Activated CD4-positive, alpha-beta T cell treated with anti-CD3 and anti-CD28 coated beads, Interleukin-10, Interleukin-2, amounts not matched to agents 100 ng/mL and 50 ng/mL, durations not matched to agents 16 hours and 8 hours (primary cell): ENCODE results near the gene RAB7B.

Experiments
- DNase-seq: peaks from one replicate; pipeline ENCODE4 v3.0.0-alpha.2; 2020

The RAB7B gene

GRCh38 chr1:205945069-205945468 is 58.1 kb downstream of the RAB7B start:
- DNase-seq, result no peak

DNA sequence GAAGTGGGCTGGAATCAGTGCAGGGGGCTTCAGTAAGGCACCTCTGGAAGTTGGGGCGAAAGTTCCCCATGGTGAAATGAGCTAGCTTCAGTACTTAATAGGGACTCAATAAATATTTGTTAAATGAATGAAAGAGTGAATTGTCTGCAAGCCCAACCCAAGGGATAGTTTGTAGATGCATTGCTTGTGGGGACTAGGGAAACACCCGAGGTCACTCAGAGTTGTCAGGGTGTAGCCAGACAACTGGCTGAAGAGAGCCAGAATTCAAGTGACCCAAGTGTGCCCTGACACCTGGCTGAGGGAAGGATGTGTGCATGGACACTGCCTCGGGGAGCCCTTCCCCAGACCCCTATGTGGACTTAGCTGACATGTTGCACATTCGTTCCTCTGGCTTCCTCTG is 58.7 kb downstream of the RAB7B start:
- no peak for DNase-seq

GRCh38 chr1:205943245-205943644 is 60.0 kb downstream of the RAB7B start, which contains the start of gene SLC26A9:
Gene SLC26A9, minus strand, starts transcription at chr1:205943456. Its CDS starts 7,636 bp downstream, at chr1:205935820.
- DNase-seq, result no peak

DNA sequence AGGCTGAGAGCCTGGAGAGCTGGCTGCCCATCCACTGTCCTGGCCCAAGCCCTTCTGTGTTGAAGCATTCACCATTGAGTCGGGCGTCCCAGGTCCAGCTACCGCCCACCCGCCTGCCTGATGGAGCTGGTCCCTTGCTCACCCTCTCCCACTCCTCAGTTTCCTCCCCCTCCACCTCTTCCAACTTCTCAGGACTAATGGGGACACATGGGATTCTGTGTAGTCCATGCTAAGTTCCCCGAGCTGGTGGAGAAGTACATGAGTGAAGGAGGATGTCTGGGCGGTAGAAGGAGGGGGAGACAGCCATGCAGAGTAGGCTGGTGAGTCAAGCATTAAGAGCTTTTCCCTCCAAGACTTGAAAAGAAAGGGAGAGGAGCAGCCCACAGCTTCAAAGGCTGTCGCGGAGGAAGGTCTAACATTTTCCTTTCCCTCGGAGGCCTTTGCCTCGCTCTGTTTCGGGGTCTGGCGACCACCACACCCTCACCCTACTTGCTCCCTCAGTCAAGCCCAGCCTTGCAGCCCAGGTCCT is 60.5 kb downstream of the RAB7B start:
- no peak for DNase-seq

- DNase-seq, result no peak
These were observed 62.5 kb downstream of the RAB7B start for GRCh38 chr1:205940710-205941109.

DNA sequence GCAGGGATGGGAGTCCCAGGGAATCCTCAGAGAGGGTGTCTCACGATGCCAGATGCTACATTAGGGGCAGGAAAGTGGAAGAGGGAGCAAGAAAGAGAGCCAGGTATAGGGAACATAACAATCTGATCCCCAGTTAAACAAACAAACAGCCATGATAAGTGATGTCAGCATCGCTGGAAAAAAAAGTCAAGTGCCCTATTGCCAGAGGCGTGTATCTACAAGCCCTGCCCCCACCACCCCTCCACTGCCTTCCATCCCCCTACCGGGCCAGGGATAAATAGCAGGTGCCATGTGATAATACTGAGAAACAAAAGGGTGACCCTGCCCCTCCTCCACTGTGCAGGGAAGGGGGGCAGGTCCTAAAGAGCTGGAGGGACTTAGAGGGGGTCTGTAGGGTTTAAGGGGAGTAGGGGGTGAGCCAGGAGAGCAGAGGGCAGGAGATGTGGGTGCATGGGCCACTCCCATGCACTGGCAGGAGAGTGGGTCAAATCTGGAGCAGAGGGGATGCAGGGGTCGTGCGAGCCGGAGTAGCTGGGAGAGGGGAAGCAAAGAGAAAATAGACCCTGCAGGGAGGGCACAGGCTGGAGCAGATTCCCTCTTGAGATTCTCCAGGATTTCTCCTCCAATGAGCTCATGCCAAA is 63.4 kb downstream of the RAB7B start:
- DNase-seq, result peak; percentile 8

DNA sequence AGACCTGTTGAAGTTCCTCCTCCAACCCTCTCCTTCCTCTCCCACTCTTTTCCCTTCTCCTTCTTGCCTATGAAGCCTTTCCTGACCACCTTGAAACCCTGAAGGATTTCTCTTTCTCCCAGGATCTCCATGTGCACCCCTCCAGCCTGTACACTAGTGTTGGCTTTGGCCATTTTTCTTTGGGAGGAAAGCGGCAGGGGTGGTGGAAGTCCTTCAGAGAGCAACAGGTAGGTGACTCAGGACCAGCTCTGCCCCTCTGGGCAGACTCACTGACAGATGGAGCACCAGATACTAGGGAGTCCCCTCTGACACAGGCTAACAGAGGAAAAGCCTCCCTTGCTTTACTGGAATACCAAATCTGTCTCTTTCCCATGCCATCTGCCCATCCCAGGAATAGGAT is 64.5 kb downstream of the RAB7B start:
- DNase-seq, result no peak

GRCh38 chr1:205936846-205937586 is 66.2 kb downstream of the RAB7B start:
- DNase-seq, result no peak

DNA sequence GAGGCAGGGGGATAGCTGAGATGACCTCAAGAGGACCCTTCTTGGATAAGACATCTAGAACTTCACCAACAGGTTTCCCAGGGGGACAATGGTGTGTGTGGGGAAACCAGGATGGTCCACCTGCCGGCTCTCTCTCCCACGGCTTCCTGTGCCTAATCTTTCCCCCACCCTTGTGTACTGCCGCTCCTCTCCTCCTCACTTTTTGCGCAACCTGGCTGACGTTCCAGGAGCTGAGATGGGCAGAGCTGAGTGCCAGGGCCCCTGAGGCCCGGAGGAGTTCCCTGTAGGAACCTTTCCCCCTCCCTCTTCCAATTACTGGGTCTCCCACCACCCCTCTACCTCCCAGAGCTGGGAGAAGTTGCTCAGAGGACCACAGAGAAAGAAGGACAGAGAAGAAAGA is 66.9 kb downstream of the RAB7B start:
- no peak for DNase-seq

DNA sequence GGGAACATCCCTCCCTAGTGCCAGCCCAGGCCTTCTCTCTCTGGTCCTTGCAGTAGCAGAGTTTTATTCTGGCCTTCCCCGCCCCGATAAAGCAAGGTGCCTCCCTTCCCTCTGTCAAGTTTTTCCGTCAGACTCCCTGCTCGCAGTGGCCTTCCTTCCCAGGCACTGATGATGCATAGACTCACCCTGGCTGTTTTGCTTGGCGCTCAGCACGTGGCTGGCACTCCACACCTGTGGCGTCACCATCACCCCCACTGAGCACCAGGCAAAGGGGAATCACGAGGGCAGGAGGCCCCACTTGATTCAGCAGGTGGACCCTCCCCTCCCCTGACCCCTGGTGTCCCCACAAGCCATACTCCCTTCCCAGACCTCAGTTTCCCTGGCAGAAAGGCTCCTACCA is 67.3 kb downstream of the RAB7B start:
- DNase-seq, result no peak

GRCh38 chr1:205934788-205935187 is 68.4 kb downstream of the RAB7B start:
- DNase-seq, result no peak

- DNase-seq, result no peak
These were observed 69.2 kb downstream of the RAB7B start for GRCh38 chr1:205933671-205934618.

- DNase-seq, result no peak
These were observed 70.4 kb downstream of the RAB7B start for GRCh38 chr1:205932776-205933175.

- no peak for DNase-seq
These were observed 72.4 kb downstream of the RAB7B start for GRCh38 chr1:205930799-205931281.

GRCh38 chr1:205930195-205930577 is 73.0 kb downstream of the RAB7B start:
- no peak for DNase-seq

GRCh38 chr1:205929496-205930194 is 73.5 kb downstream of the RAB7B start:
- no peak for DNase-seq

DNA sequence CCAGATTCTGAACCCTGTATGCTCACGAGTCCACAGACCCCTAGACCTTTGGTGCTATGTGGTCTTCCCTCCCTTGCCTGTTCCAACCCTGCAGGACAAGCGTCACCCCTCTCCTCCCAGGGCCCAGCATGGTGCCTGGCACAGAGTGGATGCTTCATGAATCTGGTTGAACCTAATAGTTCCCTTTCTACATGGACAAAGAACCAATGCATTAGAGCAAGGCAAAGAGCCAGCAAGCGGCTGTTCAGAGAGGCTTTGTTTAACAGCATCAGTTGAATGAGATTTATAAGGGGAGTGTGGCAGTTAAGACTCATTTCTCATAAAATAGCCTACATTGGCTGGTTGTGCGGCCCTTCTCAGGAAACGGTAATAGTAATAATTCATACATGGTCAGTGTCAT is 74.9 kb downstream of the RAB7B start:
- no peak for DNase-seq

- no peak for DNase-seq
These were observed 75.5 kb downstream of the RAB7B start for GRCh38 chr1:205927676-205928075.

GRCh38 chr1:205927247-205927646 is 75.9 kb downstream of the RAB7B start:
- no peak for DNase-seq
